GM18511 (cell line): ENCODE data around the gene TBX4.

ENCODE experiments used
- ATAC-seq: cut with Tn5 transposase; IDR thresholded peaks from one replicate; pipeline ENCODE4 v1.9.1; 2021; ENCODE audit warnings: mild to moderate bottlenecking, moderate library complexity; ENCODE audit not compliant: unreplicated experiment

Gene TBX4

GRCh38 chr17:61412860-61413660, 39.2 kb upstream of the TBX4 start:
- no peak for ATAC-seq

GRCh38 chr17:61413661-61414126, 38.5 kb upstream of the TBX4 start:
- ATAC-seq = no peak

- ATAC-seq = no peak
These were observed 37.9 kb upstream of the TBX4 start for GRCh38 chr17:61414141-61414935.

- no peak for ATAC-seq
These were observed 37.3 kb upstream of the TBX4 start for GRCh38 chr17:61414936-61415251.

GRCh38 chr17:61415374-61416210, 36.6 kb upstream of the TBX4 start:
- no peak for ATAC-seq

GRCh38 chr17:61416211-61416539, 36.0 kb upstream of the TBX4 start:
- no peak for ATAC-seq

- peak; percentile 41 for ATAC-seq
These were observed 35.5 kb upstream of the TBX4 start for GRCh38 chr17:61416540-61417363.

GRCh38 chr17:61418449-61418848, 33.8 kb upstream of the TBX4 start:
- no peak for ATAC-seq

GRCh38 chr17:61419496-61420046, 32.7 kb upstream of the TBX4 start:
- ATAC-seq = no peak

- ATAC-seq = no peak
These were observed 32.2 kb upstream of the TBX4 start for GRCh38 chr17:61420052-61420451.

GRCh38 chr17:61420745-61421398, 31.4 kb upstream of the TBX4 start:
- no peak for ATAC-seq

GRCh38 chr17:61421460-61421859, 30.8 kb upstream of the TBX4 start:
- ATAC-seq = no peak

GRCh38 chr17:61422116-61422799, 30.0 kb upstream of the TBX4 start:
- no peak for ATAC-seq

GRCh38 chr17:61422869-61423268, 29.4 kb upstream of the TBX4 start:
- no peak for ATAC-seq

GRCh38 chr17:61423967-61424649, 28.1 kb upstream of the TBX4 start:
- ATAC-seq = no peak

GRCh38 chr17:61425682-61426481, 26.3 kb upstream of the TBX4 start:
- no peak for ATAC-seq

- no peak for ATAC-seq
These were observed 25.5 kb upstream of the TBX4 start for GRCh38 chr17:61426482-61427304.
